GM19455 (cell line): Measurements from ENCODE around the gene CGREF1.
"Not testable (repeated sequence)": the region's sequence is repeated elsewhere in the genome, so short reads cannot be mapped to it uniquely, and the experiment has no call there.

ENCODE experiments used
- ATAC-seq: cut with Tn5 transposase; IDR thresholded peaks from one replicate; pipeline ENCODE4 v1.9.1; 2021; ENCODE audit not compliant: unreplicated experiment

CGREF1 gene

GRCh38 chr2:27088634-27089033 is 30.3 kb downstream of the CGREF1 start:
- no peak for ATAC-seq

GRCh38 chr2:27087823-27088410 is 31.0 kb downstream of the CGREF1 start:
- ATAC-seq: no peak

GRCh38 chr2:27086724-27087593 is 32.0 kb downstream of the CGREF1 start, which contains the start of gene KHK:
KHK (plus strand) TSS chr2:27086772; CDS start chr2:27087260, 488 bp downstream.
- ATAC-seq: peak; percentile 24

GRCh38 chr2:27086090-27086723 is 32.7 kb downstream of the CGREF1 start:
- ATAC-seq: peak; percentile 77

- peak; percentile 1 for ATAC-seq
Measured at GRCh38 chr2:27085673-27086089, 33.2 kb downstream of the CGREF1 start.

- ATAC-seq: no peak
Measured at GRCh38 chr2:27085062-27085672, 33.8 kb downstream of the CGREF1 start.

- no peak for ATAC-seq
Measured at GRCh38 chr2:27084297-27085061, 34.4 kb downstream of the CGREF1 start.

- no peak for ATAC-seq
Measured at GRCh38 chr2:27083410-27084296, 35.3 kb downstream of the CGREF1 start.

GRCh38 chr2:27082773-27083409 is 36.0 kb downstream of the CGREF1 start:
- no peak for ATAC-seq

- ATAC-seq: no peak
Measured at GRCh38 chr2:27081984-27082772, 36.8 kb downstream of the CGREF1 start.

GRCh38 chr2:27080603-27080936 is 38.4 kb downstream of the CGREF1 start:
- no peak for ATAC-seq

GRCh38 chr2:27080140-27080469 is 38.8 kb downstream of the CGREF1 start:
- ATAC-seq: no peak

GRCh38 chr2:27079233-27080139 is 39.4 kb downstream of the CGREF1 start:
- no peak for ATAC-seq

- ATAC-seq: no peak
Measured at GRCh38 chr2:27078267-27079194, 40.4 kb downstream of the CGREF1 start, which contains the start of gene EMILIN1. EMILIN1 (plus strand) TSS chr2:27078615; CDS start chr2:27079066, 451 bp downstream.

GRCh38 chr2:27077231-27077630 is 41.7 kb downstream of the CGREF1 start:
- no peak for ATAC-seq

- ATAC-seq: no peak
Measured at GRCh38 chr2:27076323-27076722, 42.6 kb downstream of the CGREF1 start.

GRCh38 chr2:27075566-27075871 is 43.4 kb downstream of the CGREF1 start:
- ATAC-seq: not testable (repeated sequence)
